Lower lobe of right lung (tissue), 2 donors: Measurements from ENCODE around the gene ZBTB11. TPM values are rescaled to one million over a fixed set of nuclear protein-coding genes. Genes with fewer than 3 reads are reported as not detected.
"Not testable (repeated sequence)": the region's sequence is repeated elsewhere in the genome, so short reads cannot be mapped to it uniquely, and the experiment has no call there.

Experiments used
- ATAC-seq, 2 donors: fragments of 200-7000 bp; cut with Tn5 transposase; one replicate each; pipeline ENCODE4 v1.9.1; 2020 to 2022; ENCODE audit warnings: mild to moderate bottlenecking in 2 of 2, moderate library complexity in 2 of 2
- DNase-seq: peaks from one replicate; pipeline ENCODE4 v3.0.0-alpha.2; 2020
- H3K27ac ChIP-seq: fragments of 200-600 bp; one replicate; pipeline ENCODE4 v1.8.0; 2022
- H3K27me3 ChIP-seq: fragments of 200-600 bp; one replicate; pipeline ENCODE4 v1.8.0; 2022; ENCODE audit warnings: low read depth
- H3K36me3 ChIP-seq: fragments of 200-600 bp; one replicate; pipeline ENCODE4 v1.8.0; 2022; ENCODE audit warnings: mild to moderate bottlenecking
- H3K4me1 ChIP-seq: fragments of 200-600 bp; one replicate; pipeline ENCODE4 v1.8.0; 2022
- H3K4me3 ChIP-seq: fragments of 200-600 bp; one replicate; pipeline ENCODE4 v1.8.0; 2022; ENCODE audit warnings: mild to moderate bottlenecking
- H3K9me3 ChIP-seq: fragments of 200-600 bp; one replicate; pipeline ENCODE4 v1.8.0; 2022
- CTCF ChIP-seq: fragments of 200-600 bp; IDR thresholded peaks from one replicate; pipeline ENCODE4 v1.8.0; 2022; ENCODE audit warnings: antibody characterized with exemption, mild to moderate bottlenecking
- intact Hi-C: fragments of 100-400 bp; cut with DNase I; formaldehyde crosslinking; loops from one replicate; pipeline ENCODE4 v1.11.0; 2022
- total RNA-seq: library from RNA; stranded (reverse); fragmentation: NEBNext Ultra II Directional; extraction: Animal tissue kit (Norgen Biotek cat#: 25700); gene quantifications from one replicate; pipeline ENCODE4 v1.2.1, GENCODE V29; 2021
- donor health status: DM: no; HTN: yes; CAD: no; lungs with severe emphysema.

The ZBTB11 gene
- total RNA-seq, 1 donor from 2014 or later = 23.5 TPM

- Histone ChIP-seq H3K9me3 (no peaks in the 10 kb centered on the region), H3K4me1 (peaks cover 63% of the 10 kb centered on the region), H3K27ac (peak overlapping the region; percentile 94), H3K36me3 (peaks cover 46% of the 10 kb centered on the region), H3K27me3 (no peaks in the 10 kb centered on the region), H3K4me3 (peak overlapping the region; percentile 81)
- no peak for TF ChIP-seq CTCF
- DNase-seq (no peak), ATAC-seq (peak; percentile 8 to 13)
- intact Hi-C loops = no loop called here
Measured at GRCh38 chr3:101685870-101686307, 9.0 kb upstream of the ZBTB11 start.

GRCh38 chr3:101685050-101685400 is 8.1 kb upstream of the ZBTB11 start:
- intact Hi-C loops = no loop called here
- Histone ChIP-seq H3K27ac (peak overlapping the region; percentile 94), H3K4me3 (peak overlapping the region; percentile 81), H3K36me3 (peaks cover 54% of the 10 kb centered on the region), H3K4me1 (peaks cover 54% of the 10 kb centered on the region), H3K9me3 (no peaks in the 10 kb centered on the region), H3K27me3 (no peaks in the 10 kb centered on the region)
- ATAC-seq (no peak), DNase-seq (no peak)
- TF ChIP-seq CTCF = no peak

- intact Hi-C loops = no loop called here
- Histone ChIP-seq H3K4me1 (peaks cover 45% of the 10 kb centered on the region), H3K27me3 (no peaks in the 10 kb centered on the region), H3K27ac (no peak overlapping the region), H3K4me3 (no peak overlapping the region), H3K36me3 (peaks cover 68% of the 10 kb centered on the region), H3K9me3 (no peaks in the 10 kb centered on the region)
- ATAC-seq = no peak
- no peak for TF ChIP-seq CTCF
- DNase-seq = no peak
Measured at GRCh38 chr3:101680466-101680865, 3.5 kb upstream of the ZBTB11 start.

GRCh38 chr3:101678837-101679236 is 1.9 kb upstream of the ZBTB11 start:
- Histone ChIP-seq H3K36me3 (peaks cover 52% of the 10 kb centered on the region), H3K4me1 (peaks cover 43% of the 10 kb centered on the region)
- H3K27ac ChIP-seq, H3K4me3 ChIP-seq, intact Hi-C loops, H3K9me3 ChIP-seq, H3K27me3 ChIP-seq, DNase-seq, ATAC-seq: not testable (repeated sequence)

GRCh38 chr3:101677436-101678286 is 729 bp upstream of the ZBTB11 start:
- Histone ChIP-seq H3K4me3 (peak overlapping the region; percentile 98), H3K36me3 (peaks cover 40% of the 10 kb centered on the region), H3K27ac (peak overlapping the region; percentile 98), H3K27me3 (no peaks in the 10 kb centered on the region), H3K4me1 (peaks cover 40% of the 10 kb centered on the region), H3K9me3 (no peaks in the 10 kb centered on the region)
- no peak for DNase-seq
- no peak for ATAC-seq
- intact Hi-C loops = no loop called here
- TF ChIP-seq CTCF = no peak

- intact Hi-C loops = no loop called here
- H3K4me3 ChIP-seq = peak overlapping the region; percentile 98
- ATAC-seq = peak; percentile 97 to 98
- peak; percentile 8 for TF ChIP-seq CTCF
- DNase-seq = peak; percentile 96
- peak overlapping the region; percentile 98 for H3K27ac ChIP-seq
- no peaks in the 10 kb centered on the region for H3K9me3 ChIP-seq
- H3K4me1 ChIP-seq = peaks cover 44% of the 10 kb centered on the region
- H3K27me3 ChIP-seq = no peaks in the 10 kb centered on the region
- peaks cover 34% of the 10 kb centered on the region for H3K36me3 ChIP-seq
Measured at GRCh38 chr3:101676216-101676764, 642 bp downstream of the ZBTB11 start.
